ENCODE measurements around the gene CFAP210. TPM values are rescaled to one million over a fixed set of nuclear protein-coding genes. Genes with fewer than 3 reads are reported as not detected.

CFAP210 gene
- total RNA-seq, 1 experiment from 2014 or later: 0.94 TPM

DNA sequence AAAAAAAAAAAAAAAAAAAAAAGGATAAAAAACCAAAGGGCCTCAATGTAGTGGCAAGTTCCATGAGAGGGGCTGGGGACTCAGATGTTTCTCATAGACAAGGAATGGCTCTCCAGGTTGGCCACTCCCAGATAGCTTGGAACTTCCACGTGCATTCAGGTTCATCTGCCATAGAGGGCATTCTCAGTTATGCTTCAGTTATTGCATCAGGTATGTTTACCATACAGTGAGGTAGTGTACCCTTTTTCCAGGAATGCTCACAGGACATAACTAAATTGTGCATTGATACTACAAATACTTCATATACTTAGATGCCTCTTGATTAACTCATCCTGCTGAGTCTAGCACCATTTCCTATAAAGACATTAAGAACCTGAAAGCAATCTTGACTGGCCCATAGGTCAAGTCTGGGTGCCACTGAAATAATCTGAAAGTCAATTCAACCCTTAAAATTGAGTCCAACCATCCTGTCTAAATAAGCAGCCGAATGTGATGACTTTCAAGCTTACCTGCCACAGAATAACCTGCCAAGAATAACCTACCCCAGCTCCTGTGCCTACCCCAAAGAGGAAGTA is 24.8 kb upstream of the CFAP210 start:
- no peak overlapping the region for H4K91ac ChIP-seq (ENCODE audit: insufficient read length, low read depth, low read length)
- no peaks in the 10 kb centered on the region for H4K20me1 ChIP-seq (ENCODE audit: control insufficient read depth, insufficient read depth, insufficient read length)
- no peaks in the 10 kb centered on the region for H3K36me3 Mint-ChIP-seq (ENCODE audit: insufficient read depth in 1 of 3, low read depth in 3 of 3)
- no peak overlapping the region for H3K4me3 Mint-ChIP-seq
- H3K23ac ChIP-seq (ENCODE audit: insufficient read length, low read depth, low read length): no peak overlapping the region
- no peaks in the 10 kb centered on the region for H3K27me3 ChIP-seq (ENCODE audit: insufficient read depth, low read length)
- peaks cover 0 to 8% of the 10 kb centered on the region in 2 experiments; a peak in 2 of 4 replicates for H3K4me1 Mint-ChIP-seq
- H2BK12ac ChIP-seq (ENCODE audit: insufficient read length, low read depth, low read length): no peak overlapping the region
- no peaks in the 10 kb centered on the region for H3K4me1 ChIP-seq (ENCODE audit: insufficient read depth, low read length)
- no peak overlapping the region for H2BK120ac ChIP-seq (ENCODE audit: low read depth, low read length, poor library complexity, severe bottlenecking)
- no peaks in the 10 kb centered on the region for H3K79me1 ChIP-seq (ENCODE audit: insufficient read depth, low read depth, low read length, poor library complexity, severe bottlenecking)
- H3K18ac ChIP-seq (ENCODE audit: insufficient read length, low read depth, low read length): no peak overlapping the region
- H3K4ac ChIP-seq (ENCODE audit: low read depth, low read length): no peak overlapping the region
- H2AK5ac ChIP-seq (ENCODE audit: insufficient read length, low read length): no peak overlapping the region
- no peak for TF ChIP-seq CTCF (conservative IDR thresholded peaks at IDR 0.05)
- no peak overlapping the region for H3K27ac ChIP-seq (ENCODE audit: insufficient read length, low read depth, low read length)
- H3K27me3 Mint-ChIP-seq (ENCODE audit: low read depth): no peaks in the 10 kb centered on the region
- no peak overlapping the region for H2BK20ac ChIP-seq (ENCODE audit: low read depth, low read length, poor library complexity, severe bottlenecking)
- H3K9ac ChIP-seq (ENCODE audit: extremely low read depth, insufficient read length, low read length): no peak overlapping the region
- H2BK15ac ChIP-seq (ENCODE audit: low read depth, low read length): no peak overlapping the region
- no peak overlapping the region for H3T11ph ChIP-seq (ENCODE audit: low read length)
- H4K5ac ChIP-seq (ENCODE audit: insufficient read length, low read depth, low read length): no peak overlapping the region
- H2AFZ ChIP-seq (ENCODE audit: low read length): no peak overlapping the region
- no peaks in the 10 kb centered on the region for H3K9me3 Mint-ChIP-seq
- no peaks in the 10 kb centered on the region for H3K23me2 ChIP-seq (ENCODE audit: insufficient read length, low read depth, low read length, poor library complexity, severe bottlenecking)
- whole genome bisulfite sequencing (ENCODE audit: extremely low coverage, insufficient read length, low lambda C conversion rate): no CpG with 5 or more reads among the region's 2 CpGs
- DNase-seq: no peak
- no peak overlapping the region for H3K56ac ChIP-seq (ENCODE audit: insufficient read length, low read depth, low read length)
- H3K4me2 ChIP-seq (ENCODE audit: insufficient read depth, insufficient read length, low read length): no peak overlapping the region
- no peak overlapping the region for H3K27ac Mint-ChIP-seq
- no peaks in the 10 kb centered on the region for H3K79me2 ChIP-seq (ENCODE audit: insufficient read depth, low read length)
- no peak overlapping the region for H3K14ac ChIP-seq (ENCODE audit: insufficient read depth, low read length)
- no peak overlapping the region for H4K8ac ChIP-seq (replicated peaks; ENCODE audit: insufficient read length, low read depth, low read length)
- no peaks in the 10 kb centered on the region for H3K9me3 ChIP-seq (ENCODE audit: control insufficient read depth, low read depth, low read length)
- H2BK5ac ChIP-seq (ENCODE audit: insufficient read length, low read length): no peak overlapping the region

All from H9 (cell line).